Adrenal gland (tissue), 12 donors: Measurements from ENCODE around the gene NINL. TPM values are rescaled to one million over a fixed set of nuclear protein-coding genes. Genes with fewer than 3 reads are reported as not detected.

Experiments used
- DNase-seq, 7 donors: peaks; one replicate each; pipeline ENCODE4 v3.0.0-alpha.2; 2019 to 2020
- H3K27ac ChIP-seq, 5 donors: fragments of 200-600 bp; sonication (generic) in 4 of 5; 1 replicate in 3 of 5; 2 replicates in 2 of 5; pipeline versions ENCODE4 v1.5.1 to v1.8.0; 2016 to 2020; ENCODE audit warnings: mild to moderate bottlenecking in 1 of 5
- H3K27me3 ChIP-seq: fragments of 200-600 bp; 2 replicates; pipeline ENCODE4 v1.8.0; 2021
- H3K36me3 ChIP-seq, 2 donors: fragments of 200-600 bp; replicated peaks in 1 of 2; 1 replicate in 1 of 2; 2 replicates in 1 of 2; pipeline versions ENCODE4 v1.5.1 to v1.8.0; 2018 to 2022
- H3K4me1 ChIP-seq, 2 donors: fragments of 200-600 bp; replicated peaks in 1 of 2; 1 replicate in 1 of 2; 2 replicates in 1 of 2; pipeline versions ENCODE4 v1.5.1 to v1.8.0; 2018 to 2021
- H3K4me3 ChIP-seq, 4 donors: fragments of 200-600 bp; sonication (generic) in 3 of 4; one replicate each; pipeline ENCODE4 v1.5.1; 2016 to 2018
- H3K9me3 ChIP-seq, 3 donors: fragments of 200-600 bp; sonication (generic) in 1 of 3; replicated peaks in 1 of 3; 1 replicate in 2 of 3; 2 replicates in 1 of 3; pipeline versions ENCODE4 v1.5.1 to v1.8.0; 2016 to 2021
- POLR2A ChIP-seq, 2 donors: fragments of 450-650 bp; IDR thresholded peaks; one replicate each; pipeline ENCODE4 v1.6.1; 2017; ENCODE audit warnings: antibody characterized with exemption in 2 of 2, mild to moderate bottlenecking in 2 of 2, moderate library complexity in 1 of 2
- WGBS, 4 donors: extraction: QIAGEN DNeasy Blood & Tissue Kit in 2 of 4; methylation state at CpG; one replicate each; pipeline versions ENCODE4 v1.1.5 to v1.1.7; 2013 to 2017; 5-methylcytosine and 5-hydroxymethylcytosine counted together
- intact Hi-C, 2 donors: fragments of 100-400 bp; cut with DNase I; formaldehyde crosslinking; loops; one replicate each; pipeline versions ENCODE4 v1.14.1 to v1.15.0; 2022 to 2023
- polyA plus RNA-seq, 3 donors: library from polyadenylated mRNA; stranded (reverse); fragments of 200-250 nt in 2 of 3; fragments of 350-450 nt in 1 of 3; fragmentation: Illumina TruSeq in 1 of 3; extraction: RNeasy Lipid Tissue Mini Kit (QIAGEN cat#74804) in 1 of 3; gene quantifications; one replicate each; pipeline ENCODE4 v1.2.3, GENCODE V29; 2013 to 2014
- total RNA-seq, 9 donors: library from RNA; depleted of rRNA in 4 of 9; stranded (reverse); fragments of >200 nt in 4 of 9; fragments of 120-200 nt in 1 of 9; fragmentation: NEBNext Ultra II Directional in 1 of 9; extraction: Animal tissue kit (Norgen Biotek cat#: 25700) in 1 of 9; gene quantifications; one replicate each; pipeline versions ENCODE4 v1.1.0 to v1.2.4, GENCODE V29; 2013 to 2023
- TF ChIP-seq, protein P1 (sequence below), 6 experiments: fragments of 450-650 bp in 4 of 6; fragments of 200-600 bp in 2 of 6; sonication (generic) in 1 of 6; IDR thresholded peaks; 1 replicate in 5 of 6; 2 replicates in 1 of 6; pipeline versions ENCODE4 v1.5.1 to v1.8.0; 2016 to 2021; ENCODE audit warnings: antibody characterized with exemption in 6 of 6, mild to moderate bottlenecking in 2 of 6, moderate library complexity in 1 of 6
- donor health status: healthy with polysubstance abuse.
- donor health status: Bipolar disorder and iron deficiency.
- donor health status: DM: yes; HTN: yes; CAD: no.
- donor health status: DM: no; HTN: no; CAD: no.
- donor health status: DM: no; HTN: no; CAD: no.
- donor health status: DM: yes; HTN: yes; CAD: no.

NINL gene
- total and polyA plus RNA-seq, 12 donors, result 10.0 to 30.9 (median 15.4) TPM

DNA sequence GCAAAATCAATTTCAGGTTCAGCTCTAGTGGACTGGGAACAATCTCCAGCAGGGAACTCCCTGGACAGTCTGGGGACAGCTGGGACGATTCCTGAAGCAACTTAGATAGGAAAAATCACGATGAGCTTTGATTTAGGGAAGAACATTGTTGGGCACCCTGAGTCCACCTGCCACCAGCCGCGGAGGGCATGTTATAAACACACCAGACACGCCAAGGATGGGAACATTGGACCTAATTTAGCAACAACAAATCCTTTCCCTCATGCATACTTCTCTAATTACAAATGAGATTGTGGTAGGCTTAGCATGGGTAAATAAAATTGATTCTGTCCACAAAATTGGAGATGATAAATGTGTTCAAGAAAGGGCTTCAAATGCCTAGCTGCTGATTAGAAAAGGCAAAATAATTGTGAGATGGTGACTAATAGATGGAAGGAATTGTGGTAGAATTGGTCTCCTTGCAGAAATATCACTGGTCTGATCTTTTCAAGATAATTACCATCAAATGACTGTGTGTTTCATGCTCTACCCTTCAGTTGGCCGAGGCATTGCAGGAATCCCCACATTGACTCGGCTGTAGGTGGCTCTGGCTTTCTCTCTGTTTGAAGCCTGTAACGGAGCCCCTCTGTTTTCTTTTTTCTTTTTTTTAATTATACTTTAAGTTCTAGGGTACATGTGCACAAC, 44.6 kb upstream of the NINL start:
- Histone ChIP-seq H3K36me3 (no peaks in the 10 kb centered on the region), H3K9me3 (no peaks in the 10 kb centered on the region), H3K4me1 (peaks cover 0 to under 1% of the 10 kb centered on the region in 2 donors), H3K27ac (no peak overlapping the region), H3K4me3 (no peak overlapping the region), H3K27me3 (no peaks in the 10 kb centered on the region)
- TF ChIP-seq POLR2A (IDR thresholded peaks at IDR 0.05), result no peak
- TF ChIP-seq, protein P1, sequence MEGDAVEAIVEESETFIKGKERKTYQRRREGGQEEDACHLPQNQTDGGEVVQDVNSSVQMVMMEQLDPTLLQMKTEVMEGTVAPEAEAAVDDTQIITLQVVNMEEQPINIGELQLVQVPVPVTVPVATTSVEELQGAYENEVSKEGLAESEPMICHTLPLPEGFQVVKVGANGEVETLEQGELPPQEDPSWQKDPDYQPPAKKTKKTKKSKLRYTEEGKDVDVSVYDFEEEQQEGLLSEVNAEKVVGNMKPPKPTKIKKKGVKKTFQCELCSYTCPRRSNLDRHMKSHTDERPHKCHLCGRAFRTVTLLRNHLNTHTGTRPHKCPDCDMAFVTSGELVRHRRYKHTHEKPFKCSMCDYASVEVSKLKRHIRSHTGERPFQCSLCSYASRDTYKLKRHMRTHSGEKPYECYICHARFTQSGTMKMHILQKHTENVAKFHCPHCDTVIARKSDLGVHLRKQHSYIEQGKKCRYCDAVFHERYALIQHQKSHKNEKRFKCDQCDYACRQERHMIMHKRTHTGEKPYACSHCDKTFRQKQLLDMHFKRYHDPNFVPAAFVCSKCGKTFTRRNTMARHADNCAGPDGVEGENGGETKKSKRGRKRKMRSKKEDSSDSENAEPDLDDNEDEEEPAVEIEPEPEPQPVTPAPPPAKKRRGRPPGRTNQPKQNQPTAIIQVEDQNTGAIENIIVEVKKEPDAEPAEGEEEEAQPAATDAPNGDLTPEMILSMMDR (IDR thresholded peaks at IDR 0.05), result no peak
- 88 to 92% (median 92%) methylated on average over 8 of the region's 8 CpGs for WGBS, 4 donors
- intact Hi-C loops, result loop anchor here in 1 of 2 donors (10.0 kb wide), 2 partner anchors 65 to 85 kb away; partner anchors contain the start of gene ZNF337
- no peak for DNase-seq

DNA sequence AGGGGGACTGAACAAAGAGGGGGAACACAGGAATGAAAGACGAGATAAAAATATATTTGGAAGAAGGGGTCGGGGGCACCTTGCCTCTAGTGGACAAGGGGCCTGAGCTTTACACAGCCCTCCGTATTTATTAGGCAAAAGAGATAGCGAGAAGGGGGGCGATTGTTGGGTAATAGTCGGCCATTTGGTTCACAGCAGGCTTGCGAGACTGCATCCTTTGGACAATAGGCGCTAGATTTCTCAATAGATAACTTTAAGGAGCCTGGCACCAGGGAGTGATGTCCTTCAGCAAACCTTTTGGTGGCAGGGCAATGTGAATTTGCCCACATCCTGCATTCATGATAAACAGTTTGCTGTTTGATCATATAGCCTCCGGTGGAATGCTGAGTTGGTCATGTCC, 41.4 kb upstream of the NINL start:
- H3K4me1 ChIP-seq, result peaks cover 10 to 17% of the 10 kb centered on the region in 2 donors
- TF ChIP-seq POLR2A (IDR thresholded peaks at IDR 0.05), result no peak
- H3K36me3 ChIP-seq, result no peaks in the 10 kb centered on the region
- H3K9me3 ChIP-seq, result no peaks in the 10 kb centered on the region
- intact Hi-C loops, result loop anchor here in 1 of 2 donors (10.0 kb wide), 2 partner anchors 68 to 82 kb away; partner anchors contain the start of gene ZNF337
- no peak overlapping the region for H3K4me3 ChIP-seq
- no peaks in the 10 kb centered on the region for H3K27me3 ChIP-seq
- 76 to 83% (median 79%) methylated on average over 9 of the region's 9 CpGs for WGBS, 4 donors
- no peak for DNase-seq
- H3K27ac ChIP-seq, result no peak overlapping the region

DNA sequence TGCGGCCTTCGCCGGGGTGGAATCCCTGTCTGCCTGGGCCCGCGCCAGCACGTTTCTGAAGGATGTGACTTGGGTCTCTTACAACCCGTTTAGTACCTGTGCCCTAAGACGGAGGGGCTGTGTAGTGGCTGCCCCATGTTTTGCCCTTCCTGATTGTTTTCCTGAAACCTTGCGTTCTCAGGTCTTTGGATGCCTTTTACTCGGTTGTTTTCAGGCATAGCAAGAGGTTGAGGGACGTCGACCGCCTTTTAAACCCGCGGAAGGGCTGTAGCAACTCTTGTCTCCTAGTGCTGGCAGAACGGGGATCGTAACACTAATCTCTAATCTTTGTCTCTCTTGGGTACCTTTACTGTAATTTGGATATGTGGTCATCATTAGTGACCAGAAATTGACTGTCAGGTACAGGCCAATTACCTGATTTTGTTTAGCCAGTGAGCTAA, 39.2 kb upstream of the NINL start:
- peak in 2 of 7 donors; percentile 63 to 78 for DNase-seq
- TF ChIP-seq POLR2A (IDR thresholded peaks at IDR 0.05), result no peak
- H3K27ac ChIP-seq, result peak overlapping the region; percentile 84 to 96 (median 94)
- peak overlapping the region; percentile 48 to 100 (median 85) for H3K4me3 ChIP-seq
- H3K27me3 ChIP-seq, result no peaks in the 10 kb centered on the region
- peaks cover 16 to 17% of the 10 kb centered on the region in 2 donors for H3K4me1 ChIP-seq
- intact Hi-C loops, result loop anchor here in 1 of 2 donors (10.0 kb wide), 2 partner anchors 70 to 80 kb away; partner anchors contain the start of gene ZNF337
- no peaks in the 10 kb centered on the region for H3K9me3 ChIP-seq
- no peaks in the 10 kb centered on the region for H3K36me3 ChIP-seq
- 42 to 73% (median 53%) methylated on average over 10 to 17 of the region's 17 CpGs for WGBS, 4 donors

DNA sequence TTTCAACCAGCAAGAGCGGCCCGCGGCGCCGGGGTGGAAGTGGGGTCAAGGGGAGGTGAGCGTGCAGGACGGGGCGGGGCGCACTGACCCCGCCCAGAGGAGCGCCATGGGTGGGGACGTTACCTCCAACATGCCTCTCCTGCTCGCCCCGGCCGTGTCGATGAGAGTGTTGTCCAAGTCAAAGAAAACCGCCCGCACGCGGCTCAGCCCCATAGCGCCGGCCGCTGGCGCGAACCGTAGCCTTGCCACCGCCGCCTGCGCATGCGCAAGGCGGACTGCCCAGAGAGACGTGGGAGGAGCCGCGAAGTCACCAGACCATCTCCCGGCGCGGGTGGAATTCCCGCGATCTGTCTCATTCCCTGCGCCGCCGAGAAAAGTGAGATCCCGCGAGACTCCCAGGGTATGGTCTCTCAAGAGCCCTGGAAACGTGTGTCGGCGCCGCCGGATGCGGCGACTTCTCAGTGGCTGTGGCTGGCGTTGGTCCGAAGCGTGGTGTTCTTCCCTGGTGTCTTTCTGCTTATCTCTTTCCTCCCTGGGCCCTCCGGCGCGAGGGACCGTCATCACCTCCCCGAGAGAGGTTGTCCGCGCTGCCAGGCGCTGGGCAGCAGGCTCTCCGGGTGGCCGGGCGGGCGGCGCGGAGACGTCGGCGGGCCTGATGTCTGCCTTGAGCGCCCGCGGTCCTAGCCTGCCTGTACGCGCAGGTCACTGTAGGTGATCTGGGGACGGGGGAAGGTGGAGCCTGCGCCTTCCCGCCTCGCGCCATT, 38.6 kb upstream of the NINL start, which contains the start of gene NANP:
NANP (minus strand) TSS at position 279 of the 764 bp plus-strand sequence; CDS start at position 213, 66 bp downstream.
- peaks cover 17 to 18% of the 10 kb centered on the region in 2 donors for H3K4me1 ChIP-seq
- peak within 1 kb of the TSS; percentile 48 to 100 (median 87) for H3K4me3 ChIP-seq
- intact Hi-C loops, result loop anchor here in 1 of 2 donors (10.0 kb wide), 2 partner anchors 71 to 79 kb away; partner anchors contain the start of gene ZNF337
- no peaks in the 10 kb centered on the region for H3K36me3 ChIP-seq
- H3K27me3 ChIP-seq, result no peaks in the 10 kb centered on the region
- peak; percentile 97 to 99 (median 98) for DNase-seq
- peak within 1 kb of the TSS; percentile 84 to 96 (median 94) for H3K27ac ChIP-seq
- TF ChIP-seq, protein P1 (IDR thresholded peaks at IDR 0.05), result peak in 2 of 6 experiments; percentile 2 to 5
- TF ChIP-seq POLR2A (IDR thresholded peaks at IDR 0.05), result peak; percentile 73 to 87
- WGBS, 4 donors, result 0 to 2% (median 0%) methylated on average over 35 to 81 of the region's 81 CpGs
- H3K9me3 ChIP-seq, result no peaks in the 10 kb centered on the region
